OCI-LY7 (cell line): ENCODE data around the gene IGSF3. TPM values are rescaled to one million over a fixed set of nuclear protein-coding genes. Genes with fewer than 3 reads are reported as not detected.

ENCODE experiments used
- BruUV-seq: library from RNA; stranded (reverse); fragments of 400-500 nt; replicated peaks from 2 replicates; lab custom pipeline; 2021; lab: Mats Ljungman, UMichigan
- CTCF ChIA-PET: fragments of 300-600 bp; sonication (Branson Sonifier 250); formaldehyde crosslinking; loops from one replicate; lab custom pipeline; 2022; ENCODE audit warnings: antibody characterized with exemption; ENCODE audit not compliant: unreplicated experiment; lab: Charles Lee
- POLR2A ChIA-PET: fragments of 300-600 bp; sonication (Branson Sonifier 250); formaldehyde crosslinking; loops from one replicate; lab custom pipeline; 2022; ENCODE audit warnings: antibody characterized with exemption; lab: Charles Lee
- DNase-seq: peaks from one replicate; pipeline ENCODE4 v3.0.0-alpha.2; 2015; ENCODE audit warnings: low spot score
- H2AFZ ChIP-seq: fragments of 200-600 bp; sonication (generic), shearing (Covaris generic); 2 replicates; pipeline ENCODE4 v1.6.1; 2014; ENCODE audit warnings: mild to moderate bottlenecking, antibody characterized with exemption, low read length, moderate library complexity
- H3K27ac ChIP-seq: fragments of 200-600 bp; sonication (generic); 2 replicates; pipeline ENCODE4 v1.5.1; 2014; ENCODE audit warnings: mixed run types, low read depth, mild to moderate bottlenecking, moderate library complexity, low read length, inconsistent platforms; ENCODE audit not compliant: poor library complexity, severe bottlenecking
- H3K36me3 ChIP-seq: fragments of 200-600 bp; sonication (generic); 2 replicates; pipeline ENCODE4 v1.6.1; 2014; ENCODE audit warnings: mild to moderate bottlenecking, antibody characterized with exemption, low read length, moderate library complexity, mixed read lengths; ENCODE audit not compliant: insufficient read depth
- H3K4me1 ChIP-seq: fragments of 200-600 bp; sonication (generic); 2 replicates; pipeline ENCODE4 v1.5.1; 2014; ENCODE audit warnings: mild to moderate bottlenecking, low read length; ENCODE audit not compliant: insufficient read depth, poor library complexity, severe bottlenecking
- H3K4me2 ChIP-seq: fragments of 200-600 bp; sonication (generic); 2 replicates; pipeline ENCODE4 v1.6.1; 2014; ENCODE audit warnings: mild to moderate bottlenecking, low read length
- H3K4me3 ChIP-seq: fragments of 200-600 bp; sonication (generic); 2 replicates; pipeline ENCODE4 v1.5.1; 2014; ENCODE audit warnings: mild to moderate bottlenecking, low read depth, low read length; ENCODE audit not compliant: poor library complexity, severe bottlenecking
- H3K79me2 ChIP-seq: fragments of 200-600 bp; sonication (generic); 2 replicates; pipeline ENCODE4 v1.6.1; 2016; ENCODE audit warnings: low read depth, mild to moderate bottlenecking, low read length, moderate library complexity, mixed read lengths; ENCODE audit not compliant: insufficient read depth
- H3K9me2 ChIP-seq: fragments of 200-600 bp; sonication (generic); 2 replicates; pipeline ENCODE4 v1.6.1; 2016; ENCODE audit warnings: mild to moderate bottlenecking, low read length, mixed read lengths; ENCODE audit not compliant: insufficient read depth
- H3K9me3 ChIP-seq: fragments of 200-600 bp; sonication (generic); 2 replicates; pipeline ENCODE4 v1.6.1; 2014; ENCODE audit warnings: mild to moderate bottlenecking, mixed run types, low read length, mixed read lengths
- H4K20me1 ChIP-seq: fragments of 200-600 bp; sonication (generic); 2 replicates; pipeline ENCODE4 v1.6.1; 2014; ENCODE audit warnings: mild to moderate bottlenecking, antibody characterized with exemption, low read length, moderate library complexity, mixed read lengths; ENCODE audit not compliant: insufficient read depth
- CTCF ChIP-seq: fragments of 200-600 bp; sonication (generic); conservative IDR thresholded peaks from 2 replicates; pipeline ENCODE4 v1.5.1; 2014; ENCODE audit warnings: mild to moderate bottlenecking, antibody characterized with exemption, low read length, moderate library complexity, mixed read lengths
- EZH2phosphoT487 ChIP-seq: fragments of 200-600 bp; sonication (generic); IDR thresholded peaks from 2 replicates; pipeline ENCODE4 v1.6.1; 2018; ENCODE audit warnings: low read depth, borderline replicate concordance, mild to moderate bottlenecking, mixed run types, antibody characterized with exemption, low read length, moderate library complexity, mixed read lengths
- intact Hi-C: fragments of 100-400 bp; cut with micrococcal nuclease; formaldehyde crosslinking; loops from one replicate; pipeline ENCODE4 v1.10.0; 2022; ENCODE audit not compliant: unreplicated experiment
- total RNA-seq, 2 experiments: library from RNA; depleted of rRNA in 1 of 2; stranded (reverse); fragments of >200 nt in 1 of 2; shearing (Covaris generic) in 1 of 2; gene quantifications; 2 replicates each; pipeline ENCODE4 v1.2.3, GENCODE V29; 2014 to 2022

IGSF3 gene
- total RNA-seq, 2 experiments from 2014 or later: not detected

GRCh38 chr1:116694524-116694923, 27.0 kb upstream of the IGSF3 start:
- ChIA-PET POLR2A (interaction anchor here (0.6 kb wide), 1 partner anchor 231 kb away, joined by 3 read pairs; no protein-coding TSS in a partner anchor), CTCF (no interaction called here)
- BruUV-seq: no TSS peak
- H2AFZ ChIP-seq: no peak overlapping the region
- no peaks in the 10 kb centered on the region for H3K79me2 ChIP-seq
- H3K9me3 ChIP-seq: no peaks in the 10 kb centered on the region
- H3K36me3 ChIP-seq: no peaks in the 10 kb centered on the region
- no peak overlapping the region for H3K4me3 ChIP-seq
- intact Hi-C loops: no loop called here
- no peaks in the 10 kb centered on the region for H3K9me2 ChIP-seq
- TF ChIP-seq EZH2phosphoT487: no peak
- no peak for TF ChIP-seq CTCF
- no peak overlapping the region for H3K27ac ChIP-seq
- H3K4me2 ChIP-seq: no peak overlapping the region
- no peak for DNase-seq
- no peaks in the 10 kb centered on the region for H3K4me1 ChIP-seq
- H4K20me1 ChIP-seq: no peaks in the 10 kb centered on the region

DNA sequence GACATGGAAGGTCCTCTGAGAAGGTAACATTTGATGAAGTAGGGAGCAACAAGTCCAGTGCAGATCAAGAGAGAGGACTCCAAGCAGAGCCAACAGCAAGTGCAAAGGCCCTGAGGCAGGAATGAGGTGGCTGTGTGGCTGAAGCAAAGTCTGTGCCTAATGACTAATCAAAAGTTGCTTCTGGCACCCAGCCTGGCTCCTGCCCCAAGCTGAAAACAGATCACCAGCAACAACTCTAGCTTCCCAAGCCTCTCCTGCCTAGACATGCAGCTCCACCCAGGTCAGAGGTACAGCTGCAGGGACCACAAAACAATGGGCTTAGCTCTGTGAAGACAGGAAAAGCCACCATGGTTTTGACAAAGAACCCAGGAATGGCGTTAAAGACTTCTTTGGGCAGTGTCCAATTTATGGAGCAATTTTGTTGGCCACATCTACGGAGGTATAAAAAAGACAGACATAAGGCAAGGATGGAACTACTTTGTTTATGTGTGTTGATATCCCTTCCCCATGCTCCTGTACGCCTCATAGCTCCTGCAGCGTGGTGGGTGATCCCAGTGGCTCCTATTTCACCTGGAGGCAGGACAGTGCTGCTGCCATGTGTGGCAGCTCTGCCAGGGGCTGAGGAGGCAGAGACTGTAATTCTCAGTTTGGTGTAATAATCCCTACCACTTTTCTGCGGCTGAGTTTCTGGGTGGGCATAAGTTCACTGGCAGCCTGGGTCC, 26.4 kb upstream of the IGSF3 start:
- CTCF ChIA-PET: no interaction called here
- H3K79me2 ChIP-seq: no peaks in the 10 kb centered on the region
- H3K9me2 ChIP-seq: no peaks in the 10 kb centered on the region
- no peaks in the 10 kb centered on the region for H4K20me1 ChIP-seq
- intact Hi-C loops: no loop called here
- H3K4me1 ChIP-seq: no peaks in the 10 kb centered on the region
- POLR2A ChIA-PET: interaction anchor here (0.5 kb wide), 1 partner anchor 289 kb away, joined by 3 read pairs; no protein-coding TSS in a partner anchor
- H3K36me3 ChIP-seq: no peaks in the 10 kb centered on the region
- no peak for TF ChIP-seq EZH2phosphoT487
- no peak overlapping the region for H2AFZ ChIP-seq
- H3K4me3 ChIP-seq: no peak overlapping the region
- H3K27ac ChIP-seq: no peak overlapping the region
- no peaks in the 10 kb centered on the region for H3K9me3 ChIP-seq
- H3K4me2 ChIP-seq: no peak overlapping the region
- DNase-seq: no peak
- no TSS peak for BruUV-seq

DNA sequence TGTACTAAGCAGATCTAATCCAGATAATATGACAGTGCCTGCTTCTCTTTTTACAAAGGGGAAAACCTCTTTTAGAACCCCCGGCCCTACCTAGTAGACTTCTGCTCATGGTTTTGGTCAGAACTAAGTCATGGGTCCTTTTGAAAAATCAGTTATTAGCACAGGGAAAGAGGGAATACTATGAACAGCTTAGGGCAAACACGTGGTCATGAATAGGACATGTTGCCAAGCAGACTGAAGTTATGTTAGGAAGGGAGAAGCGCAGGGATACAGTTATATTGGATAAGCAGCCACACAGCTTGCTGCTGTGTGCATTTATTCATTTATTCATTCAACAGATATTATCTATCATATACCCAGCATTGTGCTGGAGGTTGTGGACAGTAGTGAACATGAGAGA, 25.3 kb upstream of the IGSF3 start:
- Histone ChIP-seq H3K79me2 (no peaks in the 10 kb centered on the region), H3K4me2 (no peak overlapping the region), H3K9me2 (no peaks in the 10 kb centered on the region), H3K36me3 (no peaks in the 10 kb centered on the region), H4K20me1 (no peaks in the 10 kb centered on the region), H2AFZ (no peak overlapping the region), H3K9me3 (no peaks in the 10 kb centered on the region), H3K4me3 (no peak overlapping the region), H3K4me1 (no peaks in the 10 kb centered on the region), H3K27ac (no peak overlapping the region)
- no TSS peak for BruUV-seq
- CTCF ChIA-PET: interaction anchor here (0.8 kb wide), 1 partner anchor 13 kb away, joined by 3 read pairs; no protein-coding TSS in a partner anchor
- no peak for DNase-seq
- no peak for TF ChIP-seq CTCF
- TF ChIP-seq EZH2phosphoT487: no peak
- intact Hi-C loops: no loop called here
- POLR2A ChIA-PET: no interaction called here
